Ramos (cell line): Measurements from ENCODE around the gene SIRPD.
"Not testable (repeated sequence)": the region's sequence is repeated elsewhere in the genome, so short reads cannot be mapped to it uniquely, and the experiment has no call there.

Experiments
- in situ Hi-C: fragments of 300-500 bp; cut with MboI; formaldehyde crosslinking; loops from one replicate; pipeline ENCODE4 v1.14.3; 2022; ENCODE audit warnings: low sequenced_read_pairs; ENCODE audit not compliant: unreplicated experiment

Gene SIRPD

GRCh38 chr20:1499528-1500420, 57.7 kb downstream of the SIRPD start:
- in situ Hi-C loops, result no loop called here

GRCh38 chr20:1497371-1497770, 60.1 kb downstream of the SIRPD start:
- in situ Hi-C loops, result not testable (repeated sequence)

- in situ Hi-C loops, result no loop called here
Measured at GRCh38 chr20:1496930-1497329, 60.6 kb downstream of the SIRPD start.

- in situ Hi-C loops, result no loop called here
Measured at GRCh38 chr20:1494436-1494835, 63.1 kb downstream of the SIRPD start.

GRCh38 chr20:1493536-1493935, 64.0 kb downstream of the SIRPD start:
- in situ Hi-C loops, result no loop called here

DNA sequence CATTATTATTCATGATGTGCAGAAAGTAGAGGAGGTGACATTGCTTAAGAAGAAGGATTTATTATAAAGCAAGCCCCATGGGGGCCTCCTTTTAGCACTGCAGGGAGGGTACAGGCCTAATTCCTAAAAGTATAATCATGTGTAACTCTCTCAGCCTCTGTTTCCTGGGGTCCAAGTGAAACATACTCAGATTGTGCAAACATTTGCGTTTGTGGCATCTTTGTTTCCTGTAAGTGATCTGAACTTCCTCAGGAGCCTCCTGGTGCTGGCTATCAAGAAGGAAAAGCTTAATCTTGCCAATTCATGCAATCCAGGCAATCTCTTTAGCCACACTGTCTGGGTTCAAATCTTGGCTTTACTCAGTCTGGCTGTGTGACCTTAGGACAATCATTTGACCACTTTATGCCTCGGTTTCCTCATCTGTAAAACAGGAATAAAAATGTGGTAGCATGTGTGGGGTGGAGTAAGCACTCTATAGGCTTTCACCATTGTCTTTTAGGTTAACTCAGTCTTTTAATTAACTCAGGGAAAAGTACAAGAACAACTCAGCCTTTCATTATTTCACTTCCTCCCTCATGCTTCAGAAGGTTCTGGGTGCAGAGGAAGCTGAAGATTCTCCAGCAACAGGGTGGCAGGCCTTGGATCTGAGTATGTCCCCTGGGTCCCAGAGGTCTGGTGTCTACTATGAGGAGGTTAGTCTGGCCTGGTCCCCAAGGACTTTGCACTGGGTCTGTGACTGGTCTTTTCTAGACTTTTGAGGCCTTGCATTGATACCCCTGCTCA, 65.5 kb downstream of the SIRPD start:
- in situ Hi-C loops, result no loop called here

DNA sequence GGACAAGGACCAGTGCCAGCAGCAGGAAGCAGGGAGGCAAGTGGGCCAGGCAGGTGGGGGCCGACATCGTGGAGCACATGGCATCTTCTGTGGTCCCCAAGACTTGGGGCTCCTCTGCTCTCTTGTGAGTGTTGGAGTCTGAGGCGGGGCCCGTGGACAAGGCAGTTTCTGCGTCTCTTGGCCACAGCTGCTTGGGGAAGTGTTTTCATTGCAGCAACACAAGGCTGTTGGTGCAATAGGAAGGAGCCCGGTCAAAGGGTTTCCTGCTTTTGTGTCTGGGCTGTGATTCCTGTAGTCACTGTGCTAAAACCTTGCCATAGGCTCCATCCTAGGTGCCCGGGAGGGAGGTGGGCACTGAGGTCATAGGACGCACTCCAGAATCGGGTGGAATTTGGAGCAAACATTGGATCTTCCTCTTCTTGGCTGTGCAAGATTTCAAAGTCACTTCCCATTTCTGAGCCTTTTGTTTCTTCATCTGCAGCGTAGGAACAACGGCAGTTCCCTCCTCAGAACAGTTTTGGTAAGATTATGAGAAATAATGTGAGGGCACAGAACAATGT, 66.1 kb downstream of the SIRPD start, which contains the start of gene SIRPB2:
Gene SIRPB2 (minus strand): TSS at position 140 of the 560 bp plus-strand sequence. CDS start 61 bp downstream, at position 79.
- in situ Hi-C loops, result no loop called here

GRCh38 chr20:1490643-1491195, 66.8 kb downstream of the SIRPD start:
- in situ Hi-C loops, result no loop called here

- in situ Hi-C loops, result no loop called here
Measured at GRCh38 chr20:1489764-1490436, 67.6 kb downstream of the SIRPD start.

- in situ Hi-C loops, result no loop called here
Measured at GRCh38 chr20:1489325-1489724, 68.2 kb downstream of the SIRPD start.

- in situ Hi-C loops, result no loop called here
Measured at GRCh38 chr20:1486566-1486965, 70.9 kb downstream of the SIRPD start.

- in situ Hi-C loops, result no loop called here
Measured at GRCh38 chr20:1484438-1485116, 72.9 kb downstream of the SIRPD start.
